ENCODE measurements around the gene SLC35A3. TPM values are rescaled to one million over a fixed set of nuclear protein-coding genes. Genes with fewer than 3 reads are reported as not detected.
A peak's percentile ranks its signal among the peaks of the same experiment; 100 is the strongest.

Gene SLC35A3
- 21.9 and 24.1 TPM in 2 replicates for total RNA-seq

DNA sequence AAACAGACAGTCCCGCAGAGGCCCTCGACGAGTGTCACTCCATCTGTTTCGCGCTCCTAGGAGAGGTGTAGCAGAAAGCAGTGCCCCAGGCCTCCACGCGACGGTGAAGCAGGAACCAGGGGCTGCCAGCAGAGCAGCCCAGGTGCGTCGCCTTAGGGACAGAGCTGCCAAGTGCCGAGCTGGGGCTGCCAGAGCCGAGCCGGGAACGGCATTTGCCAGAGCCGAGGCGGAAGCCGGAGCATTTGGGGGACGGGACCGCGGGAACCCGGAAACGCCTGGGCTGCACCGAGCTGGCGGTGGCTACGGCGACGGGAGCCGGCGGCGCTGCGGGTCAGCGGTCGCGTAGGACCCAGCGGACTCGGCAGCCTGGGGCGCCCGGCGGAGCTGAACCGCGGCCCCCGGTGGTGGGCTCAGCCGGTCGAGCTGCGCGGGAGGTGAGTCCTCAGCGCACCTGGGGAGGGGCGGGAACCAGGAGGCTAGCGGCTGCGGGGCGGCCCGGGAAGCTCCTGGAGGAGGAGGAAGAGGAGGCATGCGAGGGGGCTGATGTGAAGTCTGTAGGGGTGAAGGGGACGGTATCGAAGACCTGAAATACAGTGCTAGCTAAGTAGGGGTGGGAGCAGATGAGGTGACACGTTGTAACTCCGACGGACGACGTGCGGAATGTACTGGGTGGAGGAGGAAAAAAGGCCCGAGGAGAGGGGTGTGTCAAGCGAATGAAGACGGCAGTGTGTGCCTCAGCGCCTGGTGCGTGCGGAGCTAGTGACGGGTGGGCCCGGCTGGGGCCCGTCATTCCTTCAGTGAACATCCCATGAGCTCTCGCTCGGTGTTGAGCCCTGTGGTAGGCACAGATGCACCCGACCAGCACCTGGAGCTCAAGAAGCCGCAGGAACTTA is at the start of gene SLC35A3:
SLC35A3 (plus strand) TSS at position 268 of the 893 bp plus-strand sequence. CDS start 23,559 bp downstream, outside the sequence.
- TF ChIP-seq, protein P1, sequence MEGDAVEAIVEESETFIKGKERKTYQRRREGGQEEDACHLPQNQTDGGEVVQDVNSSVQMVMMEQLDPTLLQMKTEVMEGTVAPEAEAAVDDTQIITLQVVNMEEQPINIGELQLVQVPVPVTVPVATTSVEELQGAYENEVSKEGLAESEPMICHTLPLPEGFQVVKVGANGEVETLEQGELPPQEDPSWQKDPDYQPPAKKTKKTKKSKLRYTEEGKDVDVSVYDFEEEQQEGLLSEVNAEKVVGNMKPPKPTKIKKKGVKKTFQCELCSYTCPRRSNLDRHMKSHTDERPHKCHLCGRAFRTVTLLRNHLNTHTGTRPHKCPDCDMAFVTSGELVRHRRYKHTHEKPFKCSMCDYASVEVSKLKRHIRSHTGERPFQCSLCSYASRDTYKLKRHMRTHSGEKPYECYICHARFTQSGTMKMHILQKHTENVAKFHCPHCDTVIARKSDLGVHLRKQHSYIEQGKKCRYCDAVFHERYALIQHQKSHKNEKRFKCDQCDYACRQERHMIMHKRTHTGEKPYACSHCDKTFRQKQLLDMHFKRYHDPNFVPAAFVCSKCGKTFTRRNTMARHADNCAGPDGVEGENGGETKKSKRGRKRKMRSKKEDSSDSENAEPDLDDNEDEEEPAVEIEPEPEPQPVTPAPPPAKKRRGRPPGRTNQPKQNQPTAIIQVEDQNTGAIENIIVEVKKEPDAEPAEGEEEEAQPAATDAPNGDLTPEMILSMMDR (IDR thresholded peaks at IDR 0.05; ENCODE audit: insufficient read depth, low read length, poor library complexity, severe bottlenecking): no peak
- Histone ChIP-seq H3K4me3 (ENCODE audit: low read depth, low read length) (peak within 1 kb of the TSS; percentile 79), H3K36me3 (ENCODE audit: control insufficient read depth, insufficient read depth, low read length) (no peaks in the 10 kb centered on the region), H3K27me3 (ENCODE audit: control insufficient read depth, insufficient read depth, low read length) (no peaks in the 10 kb centered on the region)
- peak; percentile 14 for DNase-seq (ENCODE audit: low read depth)

DNA sequence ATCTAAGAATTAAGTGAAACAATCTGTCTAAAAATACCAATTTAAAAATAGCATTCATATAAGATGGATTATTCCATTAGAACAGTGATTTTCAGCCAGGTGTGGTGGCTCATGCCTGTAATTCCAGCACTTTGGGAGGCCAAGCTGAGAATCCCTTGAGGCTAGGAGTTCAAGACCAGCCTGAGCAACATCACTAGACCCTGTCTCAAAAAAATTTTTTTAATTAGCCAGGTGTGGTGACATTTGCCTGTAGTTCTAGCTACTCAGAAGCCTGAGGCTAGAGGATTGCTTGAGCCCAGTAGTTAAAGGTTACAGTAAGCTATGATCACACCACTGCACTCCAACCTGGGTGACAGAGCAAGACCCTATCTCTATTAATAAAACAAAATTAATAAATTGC is 35.0 kb upstream of the SLC35A3 start:
- TF ChIP-seq, protein P1 (IDR thresholded peaks at IDR 0.05; ENCODE audit: insufficient read depth, low read length, poor library complexity, severe bottlenecking): no peak
- no peaks in the 10 kb centered on the region for H3K27me3 ChIP-seq (ENCODE audit: control insufficient read depth, insufficient read depth, low read length)
- no peak overlapping the region for H3K4me3 ChIP-seq (ENCODE audit: low read depth, low read length)
- no peak for DNase-seq (ENCODE audit: low read depth)
- H3K36me3 ChIP-seq (ENCODE audit: control insufficient read depth, insufficient read depth, low read length): no peaks in the 10 kb centered on the region

DNA sequence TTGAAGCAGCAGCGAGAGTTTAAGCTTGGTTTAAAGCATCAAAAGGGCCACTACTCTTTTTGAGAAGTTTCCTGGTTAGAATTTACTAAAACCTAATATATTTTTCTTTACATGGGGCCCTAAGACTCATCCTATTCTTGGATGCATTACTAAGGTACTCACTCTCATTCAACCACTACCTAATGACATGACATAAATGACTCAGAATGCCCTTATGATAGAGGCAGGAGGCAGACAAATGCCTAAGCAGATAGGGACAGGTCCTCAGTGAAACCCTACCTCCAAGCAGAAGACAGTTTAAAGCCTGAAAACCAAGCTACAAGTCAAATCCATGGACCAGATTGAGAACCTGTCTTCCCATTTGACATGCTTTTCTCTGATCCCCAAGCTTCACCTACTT is 34.3 kb upstream of the SLC35A3 start:
- TF ChIP-seq, protein P1 (IDR thresholded peaks at IDR 0.05; ENCODE audit: insufficient read depth, low read length, poor library complexity, severe bottlenecking): no peak
- Histone ChIP-seq H3K4me3 (ENCODE audit: low read depth, low read length) (no peak overlapping the region), H3K36me3 (ENCODE audit: control insufficient read depth, insufficient read depth, low read length) (no peaks in the 10 kb centered on the region), H3K27me3 (ENCODE audit: control insufficient read depth, insufficient read depth, low read length) (no peaks in the 10 kb centered on the region)
- no peak for DNase-seq (ENCODE audit: low read depth)

DNA sequence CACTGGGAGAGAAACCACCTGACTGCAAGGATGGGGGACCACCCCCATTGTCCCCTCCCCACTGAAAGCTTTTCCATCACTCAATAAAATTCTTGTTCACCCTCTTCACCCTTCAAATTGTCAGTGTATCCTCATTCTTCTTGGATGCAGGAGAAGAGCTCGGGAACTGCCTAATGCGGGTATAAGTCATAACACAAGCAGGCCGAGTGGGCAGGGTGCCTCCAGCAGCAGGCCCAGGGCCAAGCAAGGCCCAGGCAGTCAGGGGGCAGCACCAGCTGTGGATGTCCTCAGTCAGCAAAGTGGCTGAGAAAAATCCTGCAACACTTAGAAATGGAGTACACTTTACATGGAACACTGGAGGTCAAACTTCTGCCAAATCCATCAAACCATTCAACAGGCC is 33.7 kb upstream of the SLC35A3 start:
- DNase-seq (ENCODE audit: low read depth): no peak
- TF ChIP-seq, protein P1 (IDR thresholded peaks at IDR 0.05; ENCODE audit: insufficient read depth, low read length, poor library complexity, severe bottlenecking): no peak
- Histone ChIP-seq H3K36me3 (ENCODE audit: control insufficient read depth, insufficient read depth, low read length) (no peaks in the 10 kb centered on the region), H3K4me3 (ENCODE audit: low read depth, low read length) (no peak overlapping the region), H3K27me3 (ENCODE audit: control insufficient read depth, insufficient read depth, low read length) (no peaks in the 10 kb centered on the region)

DNA sequence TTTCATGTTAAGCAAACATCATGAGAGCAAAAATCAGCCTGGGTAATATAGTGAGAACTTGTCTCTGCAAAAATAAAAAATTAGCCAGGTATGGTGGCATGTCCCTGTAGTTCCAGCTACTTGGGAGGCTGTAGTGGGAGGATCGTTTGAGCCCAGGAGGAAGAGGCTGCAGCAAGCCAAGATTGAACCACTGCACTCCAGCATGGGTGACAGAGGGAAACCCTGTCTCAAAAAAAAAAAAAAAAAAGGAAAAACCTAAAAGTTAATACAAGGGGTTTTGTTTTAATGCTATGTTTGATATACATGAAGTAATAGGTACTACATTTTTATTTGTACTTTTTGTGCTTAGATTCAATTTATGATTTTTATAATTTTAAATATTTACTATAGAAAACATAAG is 27.1 kb upstream of the SLC35A3 start:
- TF ChIP-seq, protein P1 (IDR thresholded peaks at IDR 0.05; ENCODE audit: insufficient read depth, low read length, poor library complexity, severe bottlenecking): no peak
- DNase-seq (ENCODE audit: low read depth): no peak
- Histone ChIP-seq H3K4me3 (ENCODE audit: low read depth, low read length) (no peak overlapping the region), H3K36me3 (ENCODE audit: control insufficient read depth, insufficient read depth, low read length) (no peaks in the 10 kb centered on the region), H3K27me3 (ENCODE audit: control insufficient read depth, insufficient read depth, low read length) (no peaks in the 10 kb centered on the region)
